ENCODE results near the gene OPHN1. TPM values are rescaled to one million over a fixed set of nuclear protein-coding genes. Genes with fewer than 3 reads are reported as not detected.

The OPHN1 gene
- total and polyA plus RNA-seq, 2 of the 13 experiments (the other 11 are each of a cell fraction or from before 2014, with no cell fraction given) = 1.6 to 1.7 TPM

DNA sequence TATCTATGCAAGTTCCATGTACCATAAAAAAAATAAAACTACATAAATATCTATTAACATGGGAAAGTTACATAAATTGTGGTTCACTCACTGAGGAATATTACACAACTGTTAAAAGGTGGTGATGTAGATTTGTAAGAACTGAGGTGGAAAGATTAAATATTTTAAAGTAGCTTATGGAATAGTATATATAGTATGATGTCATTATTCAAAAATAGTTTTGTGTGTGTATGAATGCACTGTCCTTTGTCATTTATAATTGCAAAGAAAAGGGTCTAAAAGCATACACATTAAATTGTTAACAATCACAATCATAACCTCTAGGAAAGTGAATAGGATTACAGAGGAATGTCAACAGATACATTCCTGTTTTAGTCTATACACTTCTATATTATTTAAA, 355.9 kb downstream of the OPHN1 start:
- Histone ChIP-seq H3K9ac (ENCODE audit: insufficient read depth, low read depth, low read length) (no peak overlapping the region), H3K27ac (ENCODE audit: extremely low read length, insufficient read depth, low read length) (no peak overlapping the region), H3K9me3 (ENCODE audit: low read length) (no peaks in the 10 kb centered on the region), H3K4me1 (ENCODE audit: insufficient read depth, low read length) (no peaks in the 10 kb centered on the region), H3K4me3 (replicated peaks in 1 of 3; ENCODE audit: insufficient read depth in 1 of 3, low read depth in 2 of 3, low read length in 3 of 3) (no peak overlapping the region), H2AFZ (ENCODE audit: low read length) (no peak overlapping the region), H3K79me2 (ENCODE audit: insufficient read depth, low read length) (no peaks in the 10 kb centered on the region), H4K20me1 (ENCODE audit: insufficient read depth, low read length) (no peaks in the 10 kb centered on the region), H3K36me3 (replicated peaks in 1 of 2; ENCODE audit: control insufficient read depth in 1 of 2, insufficient read depth in 2 of 2, low read length in 2 of 2) (no peaks in the 10 kb centered on the region), H3K4me2 (ENCODE audit: low read depth, low read length) (no peak overlapping the region), H3K27me3 (ENCODE audit: control insufficient read depth in 1 of 2, insufficient read depth in 2 of 2, low read length in 2 of 2) (no peaks in the 10 kb centered on the region)
- CTCF ChIA-PET (ENCODE audit: low intra/inter-chr PET ratio, low total read pairs) = no interaction called here
- intact Hi-C loops (cut with micrococcal nuclease; ENCODE audit: unreplicated experiment) = no loop called here
- FAIRE-seq (no peak), DNase-seq (ENCODE audit: low spot score) (no peak), ATAC-seq (no peak)
- TF ChIP-seq ARHGAP35 (CRISPR knock-in tag; IDR thresholded peaks at IDR 0.05; ENCODE audit: borderline replicate concordance) = no peak
- TF ChIP-seq ATF7 (IDR thresholded peaks at IDR 0.05) = peak; percentile 59
- TF ChIP-seq ATF7 (CRISPR knock-in tag; IDR thresholded peaks at IDR 0.05) = no peak
- POLR2A ChIA-PET = no interaction called here
- no TSS peak for BruUV-seq (replicated peaks)
- in situ Hi-C loops (cut with HindIII; ENCODE audit: extremely low pct_ligation_motif_present, low pct_unique_long_range_greater_than_20kb) = no loop called here

GRCh38 chrX:68072041-68072440, 361.3 kb downstream of the OPHN1 start:
- H3K9ac ChIP-seq (ENCODE audit: insufficient read depth, low read depth, low read length) = no peak overlapping the region
- POLR2A ChIA-PET = no interaction called here
- H3K4me1 ChIP-seq (ENCODE audit: insufficient read depth, low read length) = no peaks in the 10 kb centered on the region
- H3K27ac ChIP-seq (ENCODE audit: extremely low read length, insufficient read depth, low read length) = no peak overlapping the region
- H3K36me3 ChIP-seq (replicated peaks in 1 of 2; ENCODE audit: control insufficient read depth in 1 of 2, insufficient read depth in 2 of 2, low read length in 2 of 2) = no peaks in the 10 kb centered on the region
- in situ Hi-C loops (cut with HindIII; ENCODE audit: extremely low pct_ligation_motif_present, low pct_unique_long_range_greater_than_20kb) = no loop called here
- no peak overlapping the region for H2AFZ ChIP-seq (ENCODE audit: low read length)
- H3K79me2 ChIP-seq (ENCODE audit: insufficient read depth, low read length) = no peaks in the 10 kb centered on the region
- no peak overlapping the region for H3K4me3 ChIP-seq (replicated peaks in 1 of 3; ENCODE audit: insufficient read depth in 1 of 3, low read depth in 2 of 3, low read length in 3 of 3)
- no peaks in the 10 kb centered on the region for H4K20me1 ChIP-seq (ENCODE audit: insufficient read depth, low read length)
- no TSS peak for BruUV-seq (replicated peaks)
- intact Hi-C loops (cut with micrococcal nuclease; ENCODE audit: unreplicated experiment) = no loop called here
- ATAC-seq = no peak
- no peak for FAIRE-seq
- TF ChIP-seq, protein P1, sequence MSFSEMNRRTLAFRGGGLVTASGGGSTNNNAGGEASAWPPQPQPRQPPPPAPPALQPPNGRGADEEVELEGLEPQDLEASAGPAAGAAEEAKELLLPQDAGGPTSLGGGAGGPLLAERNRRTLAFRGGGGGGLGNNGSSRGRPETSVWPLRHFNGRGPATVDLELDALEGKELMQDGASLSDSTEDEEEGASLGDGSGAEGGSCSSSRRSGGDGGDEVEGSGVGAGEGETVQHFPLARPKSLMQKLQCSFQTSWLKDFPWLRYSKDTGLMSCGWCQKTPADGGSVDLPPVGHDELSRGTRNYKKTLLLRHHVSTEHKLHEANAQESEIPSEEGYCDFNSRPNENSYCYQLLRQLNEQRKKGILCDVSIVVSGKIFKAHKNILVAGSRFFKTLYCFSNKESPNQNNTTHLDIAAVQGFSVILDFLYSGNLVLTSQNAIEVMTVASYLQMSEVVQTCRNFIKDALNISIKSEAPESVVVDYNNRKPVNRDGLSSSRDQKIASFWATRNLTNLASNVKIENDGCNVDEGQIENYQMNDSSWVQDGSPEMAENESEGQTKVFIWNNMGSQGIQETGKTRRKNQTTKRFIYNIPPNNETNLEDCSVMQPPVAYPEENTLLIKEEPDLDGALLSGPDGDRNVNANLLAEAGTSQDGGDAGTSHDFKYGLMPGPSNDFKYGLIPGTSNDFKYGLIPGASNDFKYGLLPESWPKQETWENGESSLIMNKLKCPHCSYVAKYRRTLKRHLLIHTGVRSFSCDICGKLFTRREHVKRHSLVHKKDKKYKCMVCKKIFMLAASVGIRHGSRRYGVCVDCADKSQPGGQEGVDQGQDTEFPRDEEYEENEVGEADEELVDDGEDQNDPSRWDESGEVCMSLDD (CRISPR knock-in tag; IDR thresholded peaks at IDR 0.05; ENCODE audit: borderline replicate concordance) = no peak
- TF ChIP-seq, protein P2, sequence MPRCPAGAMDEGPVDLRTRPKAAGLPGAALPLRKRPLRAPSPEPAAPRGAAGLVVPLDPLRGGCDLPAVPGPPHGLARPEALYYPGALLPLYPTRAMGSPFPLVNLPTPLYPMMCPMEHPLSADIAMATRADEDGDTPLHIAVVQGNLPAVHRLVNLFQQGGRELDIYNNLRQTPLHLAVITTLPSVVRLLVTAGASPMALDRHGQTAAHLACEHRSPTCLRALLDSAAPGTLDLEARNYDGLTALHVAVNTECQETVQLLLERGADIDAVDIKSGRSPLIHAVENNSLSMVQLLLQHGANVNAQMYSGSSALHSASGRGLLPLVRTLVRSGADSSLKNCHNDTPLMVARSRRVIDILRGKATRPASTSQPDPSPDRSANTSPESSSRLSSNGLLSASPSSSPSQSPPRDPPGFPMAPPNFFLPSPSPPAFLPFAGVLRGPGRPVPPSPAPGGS (CRISPR knock-in tag; IDR thresholded peaks at IDR 0.05) = no peak
- TF ChIP-seq ZKSCAN5 (CRISPR knock-in tag; IDR thresholded peaks at IDR 0.05) (no peak), RBM39 (IDR thresholded peaks at IDR 0.05; ENCODE audit: low read depth, low read length, poor library complexity, severe bottlenecking) (no peak), ZNF296 (CRISPR knock-in tag; conservative IDR thresholded peaks at IDR 0.05) (no peak), ZNF737 (CRISPR knock-in tag; IDR thresholded peaks at IDR 0.05; ENCODE audit: borderline replicate concordance) (no peak), ZNF232 (CRISPR knock-in tag; IDR thresholded peaks at IDR 0.05; ENCODE audit: borderline replicate concordance) (no peak), CREBL2 (CRISPR knock-in tag; IDR thresholded peaks at IDR 0.05; ENCODE audit: borderline replicate concordance) (no peak), ZNF451 (CRISPR knock-in tag; IDR thresholded peaks at IDR 0.05) (no peak), SMARCC2 (IDR thresholded peaks at IDR 0.05) (no peak), ATF7-NPFF (CRISPR knock-in tag; IDR thresholded peaks at IDR 0.05; ENCODE audit: low read depth) (no peak), ATF7 (IDR thresholded peaks at IDR 0.05) (no peak), ATF7 (CRISPR knock-in tag; IDR thresholded peaks at IDR 0.05) (no peak), ASH2L (IDR thresholded peaks at IDR 0.05; ENCODE audit: insufficient read length, low read depth, low read length) (no peak), ZNF572 (CRISPR knock-in tag; IDR thresholded peaks at IDR 0.05) (no peak), BRCA1 (CRISPR knock-in tag; IDR thresholded peaks at IDR 0.05) (no peak)
- no peaks in the 10 kb centered on the region for H3K9me3 ChIP-seq (ENCODE audit: low read length)
- CTCF ChIA-PET (ENCODE audit: low intra/inter-chr PET ratio, low total read pairs) = no interaction called here
- H3K4me2 ChIP-seq (ENCODE audit: low read depth, low read length) = no peak overlapping the region
- no peaks in the 10 kb centered on the region for H3K27me3 ChIP-seq (ENCODE audit: control insufficient read depth in 1 of 2, insufficient read depth in 2 of 2, low read length in 2 of 2)
- no peak for DNase-seq (ENCODE audit: low spot score)

All from HepG2 (cell line).